ENCODE data around the gene RBM10. TPM values are rescaled to one million over a fixed set of nuclear protein-coding genes. Genes with fewer than 3 reads are reported as not detected.

The RBM10 gene
- total and polyA plus RNA-seq, 2 experiments from 2014 or later, result 26.4 to 29.2 TPM

DNA sequence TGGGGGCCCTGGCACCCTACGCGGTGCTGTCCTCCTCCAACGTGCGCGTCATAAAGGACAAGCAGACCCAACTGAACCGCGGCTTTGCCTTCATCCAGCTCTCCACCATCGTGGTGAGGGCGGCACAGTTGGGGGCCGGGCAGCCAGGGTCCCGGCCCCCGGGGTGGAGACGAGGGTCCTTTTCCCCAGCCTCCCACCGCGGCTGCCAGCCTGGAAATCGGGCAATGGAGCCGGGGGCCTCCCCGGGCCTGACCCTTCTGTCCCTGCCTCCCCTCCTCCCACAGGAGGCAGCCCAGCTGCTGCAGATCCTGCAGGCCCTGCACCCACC, 34.9 kb downstream of the RBM10 start:
- no peaks in the 10 kb centered on the region for H3K9me3 ChIP-seq (ENCODE audit: low read depth)
- H3K79me2 ChIP-seq, result no peaks in the 10 kb centered on the region
- no peaks in the 10 kb centered on the region for H3K4me1 ChIP-seq (ENCODE audit: insufficient read depth)
- H3K27me3 ChIP-seq, result no peaks in the 10 kb centered on the region
- no peaks in the 10 kb centered on the region for H3K9me2 ChIP-seq (replicated peaks; ENCODE audit: insufficient read depth)
- no peak overlapping the region for H3K4me3 ChIP-seq
- DNase-seq (ENCODE audit: low spot score), result no peak
- no peak overlapping the region for H3K4me2 ChIP-seq
- no peak overlapping the region for H2AFZ ChIP-seq
- TF ChIP-seq EZH2 (IDR thresholded peaks at IDR 0.05; ENCODE audit: borderline replicate concordance) (no peak), EZH2phosphoT487 (IDR thresholded peaks at IDR 0.05; ENCODE audit: low read depth, severe bottlenecking, unreplicated experiment) (no peak)
- TF ChIP-seq, protein P1, sequence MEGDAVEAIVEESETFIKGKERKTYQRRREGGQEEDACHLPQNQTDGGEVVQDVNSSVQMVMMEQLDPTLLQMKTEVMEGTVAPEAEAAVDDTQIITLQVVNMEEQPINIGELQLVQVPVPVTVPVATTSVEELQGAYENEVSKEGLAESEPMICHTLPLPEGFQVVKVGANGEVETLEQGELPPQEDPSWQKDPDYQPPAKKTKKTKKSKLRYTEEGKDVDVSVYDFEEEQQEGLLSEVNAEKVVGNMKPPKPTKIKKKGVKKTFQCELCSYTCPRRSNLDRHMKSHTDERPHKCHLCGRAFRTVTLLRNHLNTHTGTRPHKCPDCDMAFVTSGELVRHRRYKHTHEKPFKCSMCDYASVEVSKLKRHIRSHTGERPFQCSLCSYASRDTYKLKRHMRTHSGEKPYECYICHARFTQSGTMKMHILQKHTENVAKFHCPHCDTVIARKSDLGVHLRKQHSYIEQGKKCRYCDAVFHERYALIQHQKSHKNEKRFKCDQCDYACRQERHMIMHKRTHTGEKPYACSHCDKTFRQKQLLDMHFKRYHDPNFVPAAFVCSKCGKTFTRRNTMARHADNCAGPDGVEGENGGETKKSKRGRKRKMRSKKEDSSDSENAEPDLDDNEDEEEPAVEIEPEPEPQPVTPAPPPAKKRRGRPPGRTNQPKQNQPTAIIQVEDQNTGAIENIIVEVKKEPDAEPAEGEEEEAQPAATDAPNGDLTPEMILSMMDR (IDR thresholded peaks at IDR 0.05; ENCODE audit: poor library complexity), result no peak
- H3K36me3 ChIP-seq (replicated peaks; ENCODE audit: insufficient read depth, low read depth), result no peaks in the 10 kb centered on the region
- 98% methylated on average over 9 of the region's 18 CpGs for WGBS (ENCODE audit: low lambda C conversion rate, missing lambda C conversion rate)
- H3K27ac ChIP-seq, result no peak overlapping the region
- no peaks in the 10 kb centered on the region for H4K20me1 ChIP-seq (ENCODE audit: insufficient read depth, poor library complexity, severe bottlenecking)

- H3K4me3 ChIP-seq, result no peak overlapping the region
- H2AFZ ChIP-seq, result no peak overlapping the region
- H3K4me2 ChIP-seq, result no peak overlapping the region
- H3K79me2 ChIP-seq, result no peaks in the 10 kb centered on the region
- no peaks in the 10 kb centered on the region for H3K9me2 ChIP-seq (replicated peaks; ENCODE audit: insufficient read depth)
- H3K9me3 ChIP-seq (ENCODE audit: low read depth), result no peaks in the 10 kb centered on the region
- no peaks in the 10 kb centered on the region for H4K20me1 ChIP-seq (ENCODE audit: insufficient read depth, poor library complexity, severe bottlenecking)
- 85% methylated on average over 8 of the region's 8 CpGs for WGBS (ENCODE audit: low lambda C conversion rate, missing lambda C conversion rate)
- H3K27me3 ChIP-seq, result no peaks in the 10 kb centered on the region
- H3K36me3 ChIP-seq (replicated peaks; ENCODE audit: insufficient read depth, low read depth), result no peaks in the 10 kb centered on the region
- no peaks in the 10 kb centered on the region for H3K4me1 ChIP-seq (ENCODE audit: insufficient read depth)
- no peak for DNase-seq (ENCODE audit: low spot score)
- no peak overlapping the region for H3K27ac ChIP-seq
- TF ChIP-seq EZH2 (IDR thresholded peaks at IDR 0.05; ENCODE audit: borderline replicate concordance) (no peak), EZH2phosphoT487 (IDR thresholded peaks at IDR 0.05; ENCODE audit: low read depth, severe bottlenecking, unreplicated experiment) (no peak)
These were observed 35.3 kb downstream of the RBM10 start for GRCh38 chrX:47180346-47180745.

GRCh38 chrX:47181301-47181700, 36.3 kb downstream of the RBM10 start:
- no peak overlapping the region for H2AFZ ChIP-seq
- H3K36me3 ChIP-seq (replicated peaks; ENCODE audit: insufficient read depth, low read depth), result no peaks in the 10 kb centered on the region
- 96% methylated on average over 10 of the region's 10 CpGs for WGBS (ENCODE audit: low lambda C conversion rate, missing lambda C conversion rate)
- no peaks in the 10 kb centered on the region for H3K9me3 ChIP-seq (ENCODE audit: low read depth)
- no peaks in the 10 kb centered on the region for H4K20me1 ChIP-seq (ENCODE audit: insufficient read depth, poor library complexity, severe bottlenecking)
- no peak overlapping the region for H3K4me3 ChIP-seq
- H3K4me2 ChIP-seq, result no peak overlapping the region
- TF ChIP-seq EZH2phosphoT487 (IDR thresholded peaks at IDR 0.05; ENCODE audit: low read depth, severe bottlenecking, unreplicated experiment), result no peak
- no peaks in the 10 kb centered on the region for H3K27me3 ChIP-seq
- DNase-seq (ENCODE audit: low spot score), result no peak
- H3K4me1 ChIP-seq (ENCODE audit: insufficient read depth), result no peaks in the 10 kb centered on the region
- H3K9me2 ChIP-seq (replicated peaks; ENCODE audit: insufficient read depth), result no peaks in the 10 kb centered on the region
- no peak overlapping the region for H3K27ac ChIP-seq
- no peaks in the 10 kb centered on the region for H3K79me2 ChIP-seq

DNA sequence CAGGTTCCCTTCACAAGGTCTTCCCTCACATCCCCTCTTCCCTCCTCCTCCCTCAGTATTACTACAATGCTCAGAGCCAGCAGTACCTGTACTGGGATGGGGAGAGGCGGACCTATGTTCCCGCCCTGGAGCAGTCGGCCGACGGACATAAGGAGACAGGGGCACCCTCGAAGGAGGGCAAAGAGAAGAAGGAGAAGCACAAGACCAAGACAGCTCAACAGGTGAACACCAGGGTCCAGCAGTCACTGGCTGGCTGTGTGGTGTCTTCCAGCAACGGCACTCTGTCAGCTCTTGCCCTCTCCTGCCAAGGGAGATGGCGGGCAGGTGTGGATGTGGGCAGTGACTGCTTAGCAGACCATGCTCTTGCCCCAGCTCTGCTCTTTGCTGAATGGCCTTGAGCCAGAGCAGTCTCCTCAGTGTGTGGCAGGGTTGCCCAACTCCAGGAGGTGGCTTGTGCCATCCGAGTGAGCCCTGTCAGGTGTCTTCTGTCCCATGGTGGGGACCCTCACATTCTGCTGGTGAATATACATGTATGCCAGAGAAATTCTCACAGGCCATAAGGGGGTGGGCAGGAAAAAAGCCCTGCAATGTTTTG, 37.2 kb downstream of the RBM10 start:
- Histone ChIP-seq H3K27me3 (no peaks in the 10 kb centered on the region), H3K36me3 (replicated peaks; ENCODE audit: insufficient read depth, low read depth) (no peaks in the 10 kb centered on the region), H2AFZ (no peak overlapping the region), H3K79me2 (no peaks in the 10 kb centered on the region), H3K9me3 (ENCODE audit: low read depth) (no peaks in the 10 kb centered on the region), H3K27ac (no peak overlapping the region), H4K20me1 (ENCODE audit: insufficient read depth, poor library complexity, severe bottlenecking) (no peaks in the 10 kb centered on the region), H3K4me2 (no peak overlapping the region), H3K4me1 (ENCODE audit: insufficient read depth) (no peaks in the 10 kb centered on the region), H3K4me3 (no peak overlapping the region), H3K9me2 (replicated peaks; ENCODE audit: insufficient read depth) (no peaks in the 10 kb centered on the region)
- 92% methylated on average over 9 of the region's 9 CpGs for WGBS (ENCODE audit: low lambda C conversion rate, missing lambda C conversion rate)
- TF ChIP-seq EZH2 (IDR thresholded peaks at IDR 0.05; ENCODE audit: borderline replicate concordance) (no peak), EZH2phosphoT487 (IDR thresholded peaks at IDR 0.05; ENCODE audit: low read depth, severe bottlenecking, unreplicated experiment) (no peak)
- TF ChIP-seq, protein P1 (IDR thresholded peaks at IDR 0.05; ENCODE audit: poor library complexity), result no peak
- no peak for DNase-seq (ENCODE audit: low spot score)

Data from hepatocyte (in vitro differentiated cells).